GM10248 (cell line): ENCODE data around the gene ADGRV1.

ENCODE experiments used
- CTCF ChIA-PET: fragments of 300-600 bp; sonication (Branson Sonifier 250); formaldehyde crosslinking; extraction: SDS; loops from one replicate; lab custom pipeline; 2021; ENCODE audit warnings: antibody characterized with exemption; lab: Yijun Ruan, JAX
- POLR2A ChIA-PET: fragments of 350-650 bp; sonication (Branson Sonifier 250); formaldehyde crosslinking; extraction: SDS; loops from one replicate; lab custom pipeline; 2020; ENCODE audit warnings: antibody characterized with exemption; lab: Yijun Ruan, JAX
- DNase-seq: peaks from one replicate; pipeline ENCODE4 v3.0.0; 2012; ENCODE audit errors: extremely low spot score
- CTCF ChIP-seq: IDR thresholded peaks from 2 replicates; pipeline ENCODE4 v1.5.1; 2012; ENCODE audit warnings: mild to moderate bottlenecking, low read depth; ENCODE audit errors: extremely low read depth, missing control alignments, control extremely low read depth

Gene ADGRV1

GRCh38 chr5:91154338-91154737 is 595.7 kb downstream of the ADGRV1 start:
- CTCF ChIA-PET = interaction anchor here (1.3 kb wide), 1 partner anchor 24 kb away, joined by 6 read pairs; no protein-coding TSS in a partner anchor
- POLR2A ChIA-PET = no interaction called here
- TF ChIP-seq CTCF = no peak
- DNase-seq = no peak

GRCh38 chr5:91155274-91155673 is 596.7 kb downstream of the ADGRV1 start:
- no peak for DNase-seq
- ChIA-PET POLR2A (no interaction called here), CTCF (interaction anchor here (1.2 to 1.5 kb wide), 4 partner anchors 9 to 278 kb away, joined by 3 to 6 read pairs (median 5); no protein-coding TSS in a partner anchor)
- no peak for TF ChIP-seq CTCF

- DNase-seq = no peak
- ChIA-PET POLR2A (no interaction called here), CTCF (interaction anchor here (0.9 to 1.5 kb wide), 3 partner anchors 10 to 20 kb away, joined by 3 to 6 read pairs (median 4); no protein-coding TSS in a partner anchor)
- TF ChIP-seq CTCF = no peak
Measured at GRCh38 chr5:91156242-91156641, 597.6 kb downstream of the ADGRV1 start.

- no peak for TF ChIP-seq CTCF
- POLR2A ChIA-PET = no interaction called here
- CTCF ChIA-PET = interaction anchor here (1.2 kb wide), 1 partner anchor 123 kb away, joined by 3 read pairs; no protein-coding TSS in a partner anchor
- no peak for DNase-seq
Measured at GRCh38 chr5:91158011-91158410, 599.4 kb downstream of the ADGRV1 start.

GRCh38 chr5:91159647-91160046 is 601.0 kb downstream of the ADGRV1 start:
- POLR2A ChIA-PET = no interaction called here
- CTCF ChIA-PET = interaction anchor here (1.3 to 1.8 kb wide), 4 partner anchors 9 to 287 kb away, joined by 3 to 5 read pairs (median 4); no protein-coding TSS in a partner anchor
- TF ChIP-seq CTCF = no peak
- no peak for DNase-seq

- CTCF ChIA-PET = interaction anchor here (0.8 to 1.8 kb wide), 6 partner anchors 10 to 286 kb away, joined by 3 to 6 read pairs (median 4); no protein-coding TSS in a partner anchor
- no peak for TF ChIP-seq CTCF
- no peak for DNase-seq
- POLR2A ChIA-PET = no interaction called here
Measured at GRCh38 chr5:91160714-91161285, 602.2 kb downstream of the ADGRV1 start.
